ENCODE results near the gene AQP12A.

Gene AQP12A

DNA sequence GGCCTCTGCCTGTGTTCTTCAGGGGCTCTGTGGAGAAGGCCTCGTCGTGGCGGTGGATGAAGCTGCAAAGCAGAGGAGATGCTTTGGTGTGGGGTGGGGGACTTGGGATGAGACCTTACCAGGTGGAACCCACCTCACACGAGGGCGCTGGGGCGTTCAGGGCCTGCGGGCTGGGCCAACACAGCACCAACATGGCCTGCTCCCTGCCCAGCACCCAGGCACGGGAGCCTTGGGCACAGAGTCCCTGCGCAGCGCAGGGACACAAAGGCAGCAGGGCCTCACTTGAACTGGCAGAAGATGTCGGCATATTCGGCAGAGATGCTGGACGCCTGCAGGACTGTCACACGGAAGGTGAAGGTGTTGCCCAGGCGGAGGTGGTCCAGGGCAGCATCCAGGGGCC, 53.8 kb downstream of the AQP12A start:
- no peak for TF ChIP-seq CTCF (conservative IDR thresholded peaks at IDR 0.05; ENCODE audit: control insufficient read depth, insufficient read depth, low read depth, low read length)
- DNase-seq (ENCODE audit: low read depth): no peak
- no peak overlapping the region for H3K4me3 ChIP-seq (ENCODE audit: control insufficient read depth, low read depth, low read length)

DNA sequence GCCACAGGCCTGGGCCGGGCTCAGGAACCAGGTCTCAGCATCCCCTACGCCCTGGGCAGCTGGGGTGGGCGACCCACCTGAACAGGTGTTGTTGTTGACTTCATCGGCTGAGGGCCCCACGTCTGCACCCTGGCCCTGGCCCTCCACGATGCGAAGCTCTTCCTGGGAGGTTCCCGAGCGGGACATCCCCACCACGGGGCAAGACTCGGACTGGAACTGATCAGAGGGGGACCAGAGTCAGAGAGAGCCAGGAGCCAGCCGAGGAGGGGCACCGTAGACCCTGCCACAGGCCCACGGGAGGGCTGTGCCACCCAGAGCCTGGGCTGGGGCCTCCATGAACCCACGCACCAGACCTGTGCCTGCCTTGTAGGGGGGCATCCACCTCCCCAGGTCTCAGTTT, 54.3 kb downstream of the AQP12A start:
- no peak overlapping the region for H3K4me3 ChIP-seq (ENCODE audit: control insufficient read depth, low read depth, low read length)
- TF ChIP-seq CTCF (conservative IDR thresholded peaks at IDR 0.05; ENCODE audit: control insufficient read depth, insufficient read depth, low read depth, low read length): no peak
- no peak for DNase-seq (ENCODE audit: low read depth)

- no peak for DNase-seq (ENCODE audit: low read depth)
- H3K4me3 ChIP-seq (ENCODE audit: control insufficient read depth, low read depth, low read length): no peak overlapping the region
- TF ChIP-seq CTCF (conservative IDR thresholded peaks at IDR 0.05; ENCODE audit: control insufficient read depth, insufficient read depth, low read depth, low read length): no peak
Observed at GRCh38 chr2:240746671-240747070, 55.0 kb downstream of the AQP12A start.

GRCh38 chr2:240747256-240747655, 55.6 kb downstream of the AQP12A start:
- H3K4me3 ChIP-seq (ENCODE audit: control insufficient read depth, low read depth, low read length): no peak overlapping the region
- TF ChIP-seq CTCF (conservative IDR thresholded peaks at IDR 0.05; ENCODE audit: control insufficient read depth, insufficient read depth, low read depth, low read length): no peak
- DNase-seq (ENCODE audit: low read depth): no peak

Data from fibroblast of mammary gland (primary cell).